HG03432 (cell line): ENCODE data around the gene GTF3C2.
"Not testable (repeated sequence)": the region's sequence is repeated elsewhere in the genome, so short reads cannot be mapped to it uniquely, and the experiment has no call there.

Experiments
- ATAC-seq: cut with Tn5 transposase; IDR thresholded peaks from one replicate; pipeline ENCODE4 v1.9.1; 2021; ENCODE audit warnings: mild to moderate bottlenecking, moderate library complexity; ENCODE audit not compliant: unreplicated experiment

Gene GTF3C2

GRCh38 chr2:27372937-27373336 is 16.4 kb upstream of the GTF3C2 start:
- no peak for ATAC-seq

GRCh38 chr2:27370816-27371620 is 14.5 kb upstream of the GTF3C2 start:
- peak; percentile 30 for ATAC-seq

- ATAC-seq = peak; percentile 90
Measured at GRCh38 chr2:27370026-27370815, 13.7 kb upstream of the GTF3C2 start, which contains the start of the genes EIF2B4 and SNX17. Gene EIF2B4, minus strand, starts transcription at chr2:27370338. Its CDS starts 24 bp downstream, at chr2:27370314. Gene SNX17, plus strand, starts transcription at chr2:27370616. Its CDS starts 128 bp downstream, at chr2:27370744.

GRCh38 chr2:27369471-27370025 is 13.0 kb upstream of the GTF3C2 start:
- no peak for ATAC-seq

GRCh38 chr2:27363933-27364332 is 7.4 kb upstream of the GTF3C2 start:
- ATAC-seq = no peak

- no peak for ATAC-seq
Measured at GRCh38 chr2:27362678-27363420, 6.3 kb upstream of the GTF3C2 start.

GRCh38 chr2:27356056-27356381 is 545 bp downstream of the GTF3C2 start:
- peak; percentile 28 for ATAC-seq

- ATAC-seq = no peak
Measured at GRCh38 chr2:27354597-27354927, 2.0 kb downstream of the GTF3C2 start.

- no peak for ATAC-seq
Measured at GRCh38 chr2:27353762-27354596, 2.6 kb downstream of the GTF3C2 start.

GRCh38 chr2:27353386-27353761 is 3.2 kb downstream of the GTF3C2 start:
- not testable (repeated sequence) for ATAC-seq

- no peak for ATAC-seq
Measured at GRCh38 chr2:27351802-27352598, 4.6 kb downstream of the GTF3C2 start.

- ATAC-seq = no peak
Measured at GRCh38 chr2:27350106-27350693, 6.4 kb downstream of the GTF3C2 start.

GRCh38 chr2:27347641-27348040 is 8.9 kb downstream of the GTF3C2 start:
- ATAC-seq = no peak

- ATAC-seq = no peak
Measured at GRCh38 chr2:27336173-27336572, 20.4 kb downstream of the GTF3C2 start.

GRCh38 chr2:27335311-27335710 is 21.3 kb downstream of the GTF3C2 start:
- no peak for ATAC-seq

GRCh38 chr2:27324720-27325119 is 31.8 kb downstream of the GTF3C2 start:
- ATAC-seq = no peak

GRCh38 chr2:27323596-27324285 is 32.8 kb downstream of the GTF3C2 start:
- ATAC-seq = no peak

- ATAC-seq = peak; percentile 94
Measured at GRCh38 chr2:27322766-27323595, 33.6 kb downstream of the GTF3C2 start, which contains the start of gene MPV17. Gene MPV17, minus strand, starts transcription at chr2:27323097. Its CDS starts 580 bp downstream, at chr2:27322517.
